HepG2 (cell line): Measurements from ENCODE around the gene OSBPL2. TPM values are rescaled to one million over a fixed set of nuclear protein-coding genes. Genes with fewer than 3 reads are reported as not detected.

Source experiments
- ATAC-seq: fragments of 200-7000 bp; cut with Tn5 transposase; 3 replicates; pipeline ENCODE4 v1.9.1; 2020; ENCODE audit warnings: mild to moderate bottlenecking, moderate library complexity
- Bru-seq: library from RNA; stranded (reverse); fragments of 400-500 nt; gene quantifications from one replicate; lab custom pipeline; 2021; lab: Mats Ljungman, UMichigan
- BruChase-seq, 2 experiments: library from RNA; stranded (reverse); fragments of 400-500 nt; gene quantifications; one replicate each; lab custom pipeline; 2021; lab: Mats Ljungman, UMichigan
- BruUV-seq: library from RNA; stranded (reverse); fragments of 400-500 nt; replicated peaks from 2 replicates; lab custom pipeline; 2021; lab: Mats Ljungman, UMichigan
- CTCF ChIA-PET: fragments of 300-600 bp; formaldehyde crosslinking; extraction: SDS; loops from one replicate; lab custom pipeline; 2021; ENCODE audit warnings: low total read pairs, inconsistent platforms, low intra/inter-chr PET ratio; lab: Yijun Ruan, JAX
- POLR2A ChIA-PET: fragments of 350-600 bp; sonication (Branson Sonifier 250); formaldehyde crosslinking; loops from one replicate; lab custom pipeline; 2020; ENCODE audit warnings: antibody characterized with exemption, inconsistent platforms; lab: Yijun Ruan, JAX
- DNase-seq: peaks from one replicate; pipeline ENCODE4 v3.0.0-alpha.2; 2015; ENCODE audit warnings: low spot score
- FAIRE-seq: peaks from 3 replicates; lab custom pipeline; 2011; peaks lifted over from hg19 to GRCh38; lab: Jason Lieb, UNC
- H2AFZ ChIP-seq: one replicate; pipeline ENCODE4 v1.6.1; 2011; ENCODE audit warnings: low read length, inconsistent platforms
- H3K27ac ChIP-seq: fragments of 300-600 bp; 3 replicates; pipeline ENCODE4 v1.8.0; 2011; ENCODE audit warnings: mixed run types, mild to moderate bottlenecking, mixed read lengths, low read length, inconsistent platforms; ENCODE audit not compliant: insufficient read depth; ENCODE audit errors: extremely low read length
- H3K27me3 ChIP-seq, 2 experiments: fragments of 200-600 bp in 1 of 2; 2 replicates in 1 of 2; 3 replicates in 1 of 2; pipeline versions ENCODE4 v1.6.0 to v1.8.0; 2011; ENCODE audit warnings: low read length in 2 of 2, mild to moderate bottlenecking in 2 of 2, moderate library complexity in 2 of 2, inconsistent platforms in 1 of 2; ENCODE audit not compliant: insufficient read depth in 2 of 2, control insufficient read depth in 1 of 2
- H3K36me3 ChIP-seq, 2 experiments: fragments of 200-600 bp in 1 of 2; replicated peaks in 1 of 2; 2 replicates in 1 of 2; 3 replicates in 1 of 2; pipeline versions ENCODE4 v1.5.1 to v1.8.0; 2011; ENCODE audit warnings: low read length in 2 of 2, inconsistent platforms in 1 of 2; ENCODE audit not compliant: insufficient read depth in 2 of 2, control insufficient read depth in 1 of 2
- H3K4me1 ChIP-seq: 2 replicates; pipeline ENCODE4 v1.5.1; 2012; ENCODE audit warnings: low read length, inconsistent platforms; ENCODE audit not compliant: insufficient read depth
- H3K4me2 ChIP-seq: 2 replicates; pipeline ENCODE4 v1.6.0; 2011; ENCODE audit warnings: low read depth, low read length, inconsistent platforms
- H3K4me3 ChIP-seq, 3 experiments: fragments of 200-600 bp in 1 of 3; sonication (generic), shearing (Covaris generic) in 1 of 3; replicated peaks in 1 of 3; 2 replicates each; pipeline ENCODE4 v1.5.1; 2011 to 2016; ENCODE audit warnings: low read length in 3 of 3, inconsistent platforms in 2 of 3, low read depth in 2 of 3, mild to moderate bottlenecking in 2 of 3, control low read depth in 1 of 3, mixed read lengths in 1 of 3; ENCODE audit not compliant: insufficient read depth in 1 of 3
- H3K79me2 ChIP-seq: one replicate; pipeline ENCODE4 v1.6.1; 2011; ENCODE audit warnings: low read length, inconsistent platforms; ENCODE audit not compliant: insufficient read depth
- H3K9ac ChIP-seq: 2 replicates; pipeline ENCODE4 v1.6.0; 2011; ENCODE audit warnings: mild to moderate bottlenecking, low read depth, low read length, inconsistent platforms; ENCODE audit not compliant: insufficient read depth
- H3K9me3 ChIP-seq: 2 replicates; pipeline ENCODE4 v1.5.1; 2012; ENCODE audit warnings: mild to moderate bottlenecking, low read length
- H4K20me1 ChIP-seq: 2 replicates; pipeline ENCODE4 v1.6.0; 2011; ENCODE audit warnings: inconsistent platforms, mild to moderate bottlenecking, low read length, moderate library complexity; ENCODE audit not compliant: insufficient read depth
- DR1 ChIP-seq: sonication (generic); formaldehyde crosslinking; IDR thresholded peaks from 2 replicates; pipeline ENCODE4 v1.8.0; 2021; ENCODE audit warnings: mild to moderate bottlenecking, missing genetic modification reagents, inconsistent platforms
- PCBP2 ChIP-seq: fragments of 200-400 bp; formaldehyde crosslinking; optimal IDR thresholded peaks from 2 replicates; pipeline ENCODE3; 2018; ENCODE audit warnings: low read length, low read depth; ENCODE audit not compliant: poor library complexity, severe bottlenecking
- PLSCR1 ChIP-seq: sonication (generic); formaldehyde crosslinking; IDR thresholded peaks from 2 replicates; pipeline ENCODE4 v1.5.0; 2020; ENCODE audit warnings: missing genetic modification reagents, mild to moderate bottlenecking, borderline replicate concordance
- RAD21 ChIP-seq: fragments of 450-650 bp; formaldehyde crosslinking; IDR thresholded peaks from 2 replicates; pipeline ENCODE4 v1.5.0; 2020; ENCODE audit warnings: mild to moderate bottlenecking
- REXO4 ChIP-seq: sonication (generic); formaldehyde crosslinking; IDR thresholded peaks from 2 replicates; pipeline ENCODE4 v1.8.0; 2022; ENCODE audit warnings: missing genetic modification reagents, mild to moderate bottlenecking, borderline replicate concordance
- ZNF160 ChIP-seq: sonication (generic); formaldehyde crosslinking; IDR thresholded peaks from 2 replicates; pipeline ENCODE4 v1.8.0; 2022; ENCODE audit warnings: mild to moderate bottlenecking, inconsistent platforms, missing genetic modification reagents
- ZNF318 ChIP-seq: sonication (generic); formaldehyde crosslinking; IDR thresholded peaks from 2 replicates; pipeline ENCODE4 v1.4.0; 2020; ENCODE audit warnings: mild to moderate bottlenecking, missing genetic modification reagents
- WGBS: methylation state at CpG from one replicate; pipeline ENCODE4 v1.1.6; 2017; ENCODE audit warnings: low lambda C conversion rate; 5-methylcytosine and 5-hydroxymethylcytosine counted together
- in situ Hi-C: cut with HindIII; loops from 2 replicates; pipeline ENCODE4 v1.10.0; 2017; ENCODE audit warnings: low pct_unique_long_range_greater_than_20kb; ENCODE audit not compliant: extremely low pct_ligation_motif_present
- intact Hi-C: fragments of 100-400 bp; cut with micrococcal nuclease; formaldehyde crosslinking; loops from one replicate; pipeline ENCODE4 v1.10.0; 2022; ENCODE audit not compliant: unreplicated experiment
- long read RNA-seq, 2 experiments: library from RNA in 1 of 2; library from polyadenylated mRNA in 1 of 2; stranded (forward) in 1 of 2; unstranded in 1 of 2; transcript quantifications; one replicate each; pipeline ENCODE4 v2.0.0, GENCODE V29; 2019 to 2022
- polyA minus RNA-seq, 3 experiments: library from RNA; depleted of rRNA, polyadenylated mRNA; stranded (reverse); fragments of >200 nt; gene quantifications; 2 replicates each; pipeline ENCODE4 v1.2.3, GENCODE V29; 2011; ENCODE audit warnings: low replicate concordance in 1 of 3
- polyA plus RNA-seq, 8 experiments: library from polyadenylated mRNA; depleted of rRNA in 3 of 8; stranded (reverse) in 7 of 8; unstranded in 1 of 8; fragments of >200 nt; fragmentation: Illumina TruSeq in 4 of 8; extraction: Trizol in 4 of 8; gene quantifications; 2 replicates each; pipeline versions ENCODE4 v1.2.1 to v1.2.3, GENCODE V29; 2011 to 2016; ENCODE audit warnings: low read depth in 4 of 8, missing spikeins in 1 of 8, mixed read lengths in 1 of 8; ENCODE audit not compliant: insufficient read depth in 1 of 8
- total RNA-seq, 5 experiments: library from RNA; depleted of rRNA; stranded (reverse); fragments of >200 nt; fragmentation: Illumina TruSeq; extraction: Trizol; gene quantifications; 2 replicates each; pipeline ENCODE4 v1.2.3, GENCODE V29; 2016; ENCODE audit warnings: low read depth in 1 of 5

The OSBPL2 gene
- total RNA-seq (2016; rRNA removed; fragmentation: Illumina TruSeq; extraction: Trizol) (37.4 and 41.5 TPM in 2 replicates), polyA plus RNA-seq (2011; rRNA removed) (18.5 and 20.5 TPM in 2 replicates), polyA minus RNA-seq (2011; rRNA and poly(A)+ RNA removed; ENCODE audit: low replicate concordance) (28.3 and 39.1 TPM in 2 replicates), Bru-seq, nascent RNA (percentile 78 among the genes with signal in this experiment), BruChase-seq, experiment 1, labeled RNA remaining after a 6-hour chase (percentile 83 among the genes with signal in this experiment), BruChase-seq, experiment 2, labeled RNA remaining after a 2-hour chase (percentile 84 among the genes with signal in this experiment)
- 19.3 and 19.7 TPM in 2 replicates for total RNA-seq (2016; cell fraction: cytosol; rRNA removed; fragmentation: Illumina TruSeq; extraction: Trizol; ENCODE audit: low read depth)
- total RNA-seq (2016; cell fraction: insoluble cytoplasmic fraction; rRNA removed; fragmentation: Illumina TruSeq; extraction: Trizol) = 37.3 and 39.8 TPM in 2 replicates
- total RNA-seq (2016; cell fraction: membrane; rRNA removed; fragmentation: Illumina TruSeq; extraction: Trizol) = 18.5 and 19.9 TPM in 2 replicates
- total RNA-seq (2016; cell fraction: nucleus; rRNA removed; fragmentation: Illumina TruSeq; extraction: Trizol) = 31.6 and 31.7 TPM in 2 replicates
- 11.8 and 12.2 TPM in 2 replicates for polyA plus RNA-seq (2011; cell fraction: cytosol; rRNA removed)
- polyA plus RNA-seq (2011; cell fraction: nucleus; rRNA removed) = 64.3 and 72.2 TPM in 2 replicates
- 29.8 and 30.8 TPM in 2 replicates for polyA plus RNA-seq (2012)
- polyA plus RNA-seq (2016; cell fraction: cytosol; fragmentation: Illumina TruSeq; extraction: Trizol; ENCODE audit: low read depth) = 3.5 and 4.8 TPM in 2 replicates
- polyA plus RNA-seq (2016; cell fraction: insoluble cytoplasmic fraction; fragmentation: Illumina TruSeq; extraction: Trizol; ENCODE audit: low read depth) = 31.7 and 35.2 TPM in 2 replicates
- polyA plus RNA-seq (2016; cell fraction: membrane; fragmentation: Illumina TruSeq; extraction: Trizol; ENCODE audit: low read depth) = 9.5 and 9.7 TPM in 2 replicates
- polyA plus RNA-seq (2016; cell fraction: nucleus; fragmentation: Illumina TruSeq; extraction: Trizol; ENCODE audit: insufficient read depth, low read depth) = 69.1 and 71.6 TPM in 2 replicates
- polyA minus RNA-seq (2011; cell fraction: cytosol; rRNA and poly(A)+ RNA removed) = 11.3 and 14.2 TPM in 2 replicates
- 62.2 and 69.3 TPM in 2 replicates for polyA minus RNA-seq (2011; cell fraction: nucleus; rRNA and poly(A)+ RNA removed)
- long read RNA-seq, experiment 1, full-length matches to known transcripts = 25 of 46 reads
- long read RNA-seq, experiment 1, partial matches to known transcripts = 13 of 46 reads
- long read RNA-seq, experiment 1, other reads (novel, unspliced or antisense) = 8 of 46 reads
- long read RNA-seq, experiment 2, full-length matches to known transcripts = 10 of 42 reads
- long read RNA-seq, experiment 2, partial matches to known transcripts = 24 of 42 reads
- long read RNA-seq, experiment 2, other reads (novel, unspliced or antisense) = 8 of 42 reads

- peaks cover 41% of the 10 kb centered on the region for H3K79me2 ChIP-seq
- H3K27ac ChIP-seq = peak within 1 kb of the TSS; percentile 60
- H3K4me3 ChIP-seq = peak within 1 kb of the TSS; percentile 85 to 97 (median 86)
- no peaks in the 10 kb centered on the region for H3K9me3 ChIP-seq
- H3K9ac ChIP-seq = peak within 1 kb of the TSS; percentile 90
- peaks cover 36% of the 10 kb centered on the region for H3K4me1 ChIP-seq
- in situ Hi-C loops = no loop called here
- FAIRE-seq (peak; percentile 99), DNase-seq (peak; percentile 99), ATAC-seq (peak; percentile 89)
- ChIA-PET POLR2A (interaction anchor here (0.6 kb wide), 1 partner anchor 132 kb away, joined by 3 read pairs; no protein-coding TSS in a partner anchor), CTCF (no interaction called here)
- peaks cover 40% of the 10 kb centered on the region for H4K20me1 ChIP-seq
- H3K27me3 ChIP-seq = peaks cover 3 to 18% of the 10 kb centered on the region in 2 experiments; a peak in 3 of 5 replicates
- 2% methylated on average over 40 of the region's 55 CpGs for WGBS
- H2AFZ ChIP-seq = no peak within 1 kb of the TSS
- intact Hi-C loops = loop anchor here (1.0 to 5.0 kb wide), 2 partner anchors 56 to 139 kb away; no protein-coding TSS in a partner anchor
- peaks cover 9 to 19% of the 10 kb centered on the region in 2 experiments; a peak in 4 of 5 replicates for H3K36me3 ChIP-seq
- H3K4me2 ChIP-seq = peak within 1 kb of the TSS; percentile 97
- BruUV-seq = no TSS peak
- TF ChIP-seq DR1 (0 out of 2 replicates have a peak, but pooled peaks have one; percentile 62), REXO4 (CRISPR knock-in tag) (no peak), ZNF160 (CRISPR knock-in tag) (0 out of 2 replicates have a peak, but pooled peaks have one; percentile 59), PLSCR1 (CRISPR knock-in tag) (no peak), RAD21 (peak; percentile 35; the same call in 1 of the 2 replicates), ZNF318 (no peak), PCBP2 (no peak)
Measured at GRCh38 chr20:62237801-62238568, at the start of gene OSBPL2. Gene OSBPL2, plus strand, starts transcription at chr20:62238521. Its CDS starts 17,664 bp downstream, at chr20:62256185.
